ENCODE results near the gene NLRP14.

Gene NLRP14

DNA sequence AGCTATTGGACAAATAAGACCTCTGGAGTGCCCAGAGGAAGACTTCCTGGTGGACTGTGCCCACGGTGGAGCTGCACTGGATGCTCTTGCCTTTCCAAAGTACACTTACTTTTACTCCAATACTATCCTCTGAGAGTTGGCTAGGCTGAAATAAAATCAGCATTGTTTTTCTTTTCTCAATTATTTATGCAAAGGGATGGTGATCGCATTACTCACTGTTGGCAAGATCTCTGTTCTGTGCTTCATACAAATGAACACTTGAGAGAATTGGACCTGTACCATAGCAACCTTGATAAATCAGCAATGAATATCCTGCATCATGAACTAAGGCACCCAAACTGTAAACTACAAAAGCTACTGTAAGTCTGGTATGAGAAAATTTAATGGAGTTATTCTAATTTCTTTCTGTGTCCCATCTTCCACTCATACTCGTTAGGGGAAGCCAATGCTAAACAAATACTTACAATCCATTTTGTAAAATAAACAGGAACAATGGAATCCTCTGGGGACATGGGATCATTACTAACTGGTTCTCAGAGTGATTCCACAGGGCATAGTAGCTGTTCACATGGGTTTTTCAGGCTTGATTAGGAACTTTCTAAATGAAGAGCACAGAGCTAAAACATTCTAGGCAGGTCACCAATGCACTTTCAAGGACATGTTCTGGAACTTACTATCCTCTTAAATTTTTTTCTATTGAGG, 26.3 kb downstream of the NLRP14 start:
- DNase-seq (ENCODE audit: low read depth, low spot score) = no peak
- H3K27ac ChIP-seq = no peak overlapping the region

DNA sequence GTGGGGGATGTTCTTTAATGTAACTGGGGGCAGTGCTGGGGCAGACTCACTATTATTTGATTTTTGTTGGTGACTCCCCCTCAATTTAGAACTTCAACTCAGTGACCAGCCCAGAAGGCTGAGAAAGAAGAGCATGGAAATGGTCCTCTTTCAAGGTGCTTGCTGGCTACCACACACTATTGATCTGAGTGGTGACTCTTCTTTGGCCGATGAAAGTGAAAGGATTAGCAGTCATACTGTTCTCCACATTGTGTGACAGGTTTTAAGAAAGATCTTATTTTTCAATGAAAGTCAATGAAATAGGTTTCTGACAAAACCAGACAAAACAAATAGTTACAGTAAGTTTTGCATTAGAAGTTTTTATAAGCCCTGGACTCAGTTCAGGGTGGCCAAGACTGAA, 29.9 kb downstream of the NLRP14 start:
- no peak overlapping the region for H3K27ac ChIP-seq
- no peak for DNase-seq (ENCODE audit: low read depth, low spot score)

DNA sequence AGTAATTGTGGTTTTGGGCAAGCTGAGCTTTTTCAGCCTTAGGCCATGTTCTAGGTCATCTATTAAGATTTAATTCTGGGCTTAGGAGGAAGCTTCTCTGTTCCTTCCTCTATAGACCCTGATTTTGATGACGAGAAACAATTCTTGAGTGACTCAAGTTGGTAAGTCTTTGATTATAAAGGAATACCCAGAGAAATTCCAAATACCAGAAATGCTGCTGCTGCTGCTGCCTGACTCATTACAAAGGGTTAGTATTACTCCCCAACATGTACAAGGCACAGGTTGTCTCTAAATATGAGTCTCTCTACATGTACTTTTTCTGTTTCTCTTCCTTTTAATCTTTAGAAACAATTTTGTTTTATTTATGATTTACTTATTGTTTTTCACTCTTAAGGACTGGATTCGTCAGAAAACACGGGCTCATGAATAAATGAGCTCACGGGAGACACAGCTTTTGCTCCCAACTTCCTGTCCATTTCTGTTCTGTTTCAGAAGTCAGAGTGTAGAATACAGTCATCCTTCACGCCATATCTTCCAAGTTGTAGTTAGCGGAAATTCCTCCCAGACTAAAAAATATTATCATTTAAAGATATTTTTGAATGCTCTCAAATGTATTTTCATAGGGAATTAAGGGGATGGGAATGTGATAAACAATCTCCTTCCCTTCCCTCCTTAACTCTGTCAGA, 36.7 kb downstream of the NLRP14 start:
- DNase-seq (ENCODE audit: low read depth, low spot score) = no peak
- no peak overlapping the region for H3K27ac ChIP-seq

DNA sequence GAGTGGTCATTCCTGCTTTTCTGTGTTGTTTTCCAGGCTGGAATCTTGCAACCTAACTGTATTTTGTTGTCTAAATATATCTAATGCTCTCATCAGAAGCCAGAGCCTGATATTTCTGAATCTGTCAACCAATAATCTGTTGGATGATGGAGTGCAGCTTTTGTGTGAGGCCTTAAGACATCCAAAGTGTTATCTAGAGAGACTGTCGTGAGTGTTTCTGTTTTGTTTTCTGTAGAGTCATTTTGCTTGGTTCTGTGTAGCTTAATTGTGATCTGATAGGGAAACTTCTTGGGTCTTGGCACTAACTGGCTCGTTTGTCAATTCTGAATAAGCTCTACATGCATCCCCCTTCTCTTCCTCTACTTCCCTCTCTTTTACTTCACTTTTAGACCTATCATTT, 37.4 kb downstream of the NLRP14 start:
- no peak for DNase-seq (ENCODE audit: low read depth, low spot score)
- no peak overlapping the region for H3K27ac ChIP-seq

DNA sequence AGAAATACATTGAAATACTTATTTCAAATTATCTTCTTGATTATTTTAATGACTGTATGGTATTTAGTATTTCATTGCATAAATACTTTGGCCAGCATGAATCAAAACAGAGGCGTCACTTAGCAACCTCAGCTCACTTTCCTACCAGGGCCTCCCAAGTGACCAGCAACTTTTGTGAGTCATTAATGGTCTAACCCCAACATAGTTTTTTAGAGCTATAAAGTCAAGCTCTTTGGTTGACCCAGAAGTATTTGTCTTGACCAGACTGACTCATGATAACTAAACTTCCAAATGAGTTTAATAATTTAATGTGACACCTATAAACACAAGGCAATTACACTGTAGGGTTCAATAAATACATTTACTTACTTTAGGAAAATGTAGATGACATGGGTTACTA, 40.6 kb downstream of the NLRP14 start:
- DNase-seq (ENCODE audit: low read depth, low spot score) = no peak

DNA sequence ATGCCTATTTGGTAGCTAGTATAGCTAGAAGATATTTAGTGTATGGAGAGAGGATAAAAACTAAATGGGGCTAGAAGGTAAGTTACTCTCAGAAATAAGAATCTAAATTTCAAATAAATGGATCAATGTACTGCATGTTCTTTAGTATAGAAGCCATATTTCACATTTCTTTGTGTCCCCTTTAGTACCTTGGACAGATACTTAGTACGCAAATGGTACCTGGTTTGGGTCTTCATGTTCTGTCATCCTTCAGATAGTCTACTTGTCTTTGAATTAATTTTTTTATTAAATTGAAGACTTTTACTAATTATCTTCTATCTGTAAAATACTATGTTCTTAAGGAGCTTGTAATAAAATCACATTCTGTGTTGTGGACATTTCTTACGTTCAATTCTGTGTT, 42.3 kb downstream of the NLRP14 start:
- DNase-seq (ENCODE audit: low read depth, low spot score) = no peak
- no peak overlapping the region for H3K27ac ChIP-seq

More for the DNA sequence above, 40.6 kb downstream of the NLRP14 start:
- H3K27ac ChIP-seq = no peak overlapping the region

DNA sequence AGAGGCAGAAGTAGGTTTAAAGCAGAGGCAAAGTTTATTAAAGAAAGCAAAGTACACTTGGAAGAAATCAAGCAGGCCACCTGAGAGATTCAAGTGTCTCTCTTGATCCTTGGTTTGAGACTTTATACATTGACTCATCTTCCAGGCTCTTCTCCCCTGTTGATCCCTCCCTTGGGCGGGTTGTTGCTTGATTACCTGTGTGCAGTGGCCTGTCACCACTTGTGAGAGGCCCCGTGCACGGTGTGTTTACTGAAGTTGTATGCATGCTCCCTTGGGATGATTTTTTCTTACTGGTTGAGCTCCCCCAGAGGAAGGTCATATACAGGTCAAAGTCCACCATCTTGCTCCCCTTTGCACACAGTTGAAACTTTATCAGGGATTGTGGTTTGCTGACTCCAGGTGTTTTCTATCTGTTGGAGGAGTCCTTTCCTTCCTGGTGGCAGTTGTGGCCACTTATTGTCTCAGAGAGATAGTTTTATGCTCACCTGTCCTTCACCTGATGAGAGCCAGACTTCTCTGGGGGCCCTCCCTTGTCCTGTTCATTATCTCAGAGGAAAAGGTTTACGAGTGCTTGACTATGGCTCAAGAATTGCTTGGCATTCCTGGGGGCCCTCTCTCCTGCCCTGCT, 52.2 kb downstream of the NLRP14 start:
- DNase-seq (ENCODE audit: low read depth, low spot score) = peak; percentile 53
- no peak overlapping the region for H3K27ac ChIP-seq

DNA sequence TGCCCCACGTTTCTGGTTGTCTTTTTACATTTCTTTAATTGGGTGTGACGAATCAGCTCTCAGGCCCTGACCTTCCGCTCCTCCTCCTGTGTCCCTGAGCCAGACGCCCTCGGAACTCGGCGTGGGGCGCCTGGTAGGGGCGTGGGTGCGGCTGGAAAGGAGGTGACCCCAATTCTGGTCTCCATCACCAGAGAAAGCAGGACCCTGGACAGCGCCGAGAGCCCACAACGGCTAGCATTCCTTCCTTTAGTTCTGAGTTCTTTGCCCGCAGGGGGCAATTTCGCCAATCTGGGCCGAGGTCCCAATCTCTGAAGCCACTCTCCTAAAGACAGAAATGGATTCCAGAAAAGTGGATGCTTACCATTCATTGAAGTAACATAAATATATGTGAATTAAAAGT, 56.8 kb downstream of the NLRP14 start:
- no peak for DNase-seq (ENCODE audit: low read depth, low spot score)
- no peak overlapping the region for H3K27ac ChIP-seq

DNA sequence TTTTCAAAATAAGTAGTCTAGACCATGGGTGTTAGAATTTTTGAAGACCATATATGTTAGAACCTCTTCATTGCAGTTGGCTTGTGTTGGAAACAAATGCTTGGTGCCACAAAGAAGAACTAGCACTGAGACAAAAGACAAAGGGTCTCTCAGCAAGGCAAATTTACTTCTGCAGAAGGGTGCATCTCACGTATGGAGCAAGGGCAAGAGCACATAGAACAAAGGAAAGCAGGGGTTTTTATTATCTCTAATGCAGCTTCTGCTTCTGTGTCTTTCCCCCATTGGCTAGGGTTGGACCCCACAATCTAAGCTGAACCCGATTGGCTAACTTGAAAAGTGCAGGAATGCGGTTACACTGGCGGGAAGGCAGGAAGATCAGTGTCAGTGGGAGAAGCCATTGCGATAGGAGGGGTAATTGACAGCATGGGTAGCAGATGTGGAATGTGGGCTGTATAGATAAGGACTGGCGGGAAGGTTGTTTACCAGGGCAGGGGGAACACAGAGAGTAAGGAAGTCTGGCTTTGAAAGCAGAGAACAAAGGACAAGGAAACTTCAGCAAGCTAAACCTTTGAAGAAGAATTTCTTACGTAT, 59.4 kb downstream of the NLRP14 start:
- no peak for DNase-seq (ENCODE audit: low read depth, low spot score)

DNA sequence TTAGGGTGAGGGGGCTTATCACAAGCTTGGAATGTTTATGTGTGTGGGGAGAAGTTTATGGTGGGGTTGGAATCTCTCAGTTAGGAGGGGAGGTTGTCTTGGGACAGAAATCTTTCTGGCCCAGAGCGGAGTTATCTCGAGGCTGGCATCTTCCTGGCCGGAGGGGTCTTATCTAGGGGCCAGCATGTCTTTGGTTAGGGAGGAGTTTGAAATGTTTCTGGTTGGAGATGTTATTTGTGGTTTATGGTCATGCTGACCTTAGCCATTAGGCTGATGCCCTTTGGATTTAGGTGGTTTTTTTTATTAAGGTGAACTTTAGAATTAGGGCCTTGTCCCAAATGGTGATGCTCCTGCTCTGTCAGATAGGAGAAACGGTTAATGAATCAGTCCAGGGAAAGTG, 60.6 kb downstream of the NLRP14 start:
- H3K27ac ChIP-seq = no peak overlapping the region
- no peak for DNase-seq (ENCODE audit: low read depth, low spot score)

More for the DNA sequence above, 59.4 kb downstream of the NLRP14 start:
- no peak overlapping the region for H3K27ac ChIP-seq

DNA sequence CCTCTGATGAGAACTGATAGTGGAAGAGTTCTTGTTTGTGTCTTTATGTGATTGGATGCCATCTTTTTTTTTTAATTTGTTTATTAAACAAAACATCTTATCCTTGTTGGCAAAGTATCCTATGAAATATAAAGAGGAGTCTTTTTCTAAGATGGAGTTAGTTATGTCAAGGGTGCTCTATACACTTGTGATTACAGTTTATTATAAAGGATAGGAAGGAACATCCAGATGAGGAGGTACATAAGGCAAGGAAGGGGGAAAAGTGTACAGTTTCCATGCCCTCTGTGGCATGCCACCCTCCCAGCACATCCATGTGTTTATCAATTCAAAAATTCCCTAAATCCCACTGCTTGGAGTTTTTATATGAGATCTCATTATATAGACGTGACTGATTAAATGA, 61.2 kb downstream of the NLRP14 start:
- H3K27ac ChIP-seq = no peak overlapping the region
- DNase-seq (ENCODE audit: low read depth, low spot score) = no peak

DNA sequence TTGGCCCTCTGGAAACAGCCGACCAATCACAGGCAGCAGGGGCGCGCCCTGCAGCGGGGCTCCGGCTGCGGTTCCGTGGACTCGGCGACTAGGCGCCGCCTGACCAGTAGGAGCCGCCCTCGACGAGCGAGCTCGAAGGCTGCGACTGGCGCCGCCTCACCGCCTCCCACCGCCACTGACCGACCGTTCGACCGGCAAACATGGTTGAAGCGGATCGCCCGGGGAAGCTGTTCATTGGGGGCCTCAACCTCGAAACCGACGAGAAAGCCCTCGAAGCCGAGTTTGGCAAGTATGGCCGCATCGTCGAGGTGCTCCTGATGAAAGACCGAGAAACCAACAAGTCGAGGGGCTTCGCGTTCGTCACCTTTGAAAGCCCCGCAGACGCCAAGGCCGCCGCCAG, 68.6 kb downstream of the NLRP14 start, which contains the start of gene RBMXL2:
Gene RBMXL2, plus strand, starts transcription at position 78 of the 400 bp plus-strand sequence. Its CDS starts 123 bp downstream, at position 201.
- DNase-seq (ENCODE audit: low read depth, low spot score) = no peak

DNA sequence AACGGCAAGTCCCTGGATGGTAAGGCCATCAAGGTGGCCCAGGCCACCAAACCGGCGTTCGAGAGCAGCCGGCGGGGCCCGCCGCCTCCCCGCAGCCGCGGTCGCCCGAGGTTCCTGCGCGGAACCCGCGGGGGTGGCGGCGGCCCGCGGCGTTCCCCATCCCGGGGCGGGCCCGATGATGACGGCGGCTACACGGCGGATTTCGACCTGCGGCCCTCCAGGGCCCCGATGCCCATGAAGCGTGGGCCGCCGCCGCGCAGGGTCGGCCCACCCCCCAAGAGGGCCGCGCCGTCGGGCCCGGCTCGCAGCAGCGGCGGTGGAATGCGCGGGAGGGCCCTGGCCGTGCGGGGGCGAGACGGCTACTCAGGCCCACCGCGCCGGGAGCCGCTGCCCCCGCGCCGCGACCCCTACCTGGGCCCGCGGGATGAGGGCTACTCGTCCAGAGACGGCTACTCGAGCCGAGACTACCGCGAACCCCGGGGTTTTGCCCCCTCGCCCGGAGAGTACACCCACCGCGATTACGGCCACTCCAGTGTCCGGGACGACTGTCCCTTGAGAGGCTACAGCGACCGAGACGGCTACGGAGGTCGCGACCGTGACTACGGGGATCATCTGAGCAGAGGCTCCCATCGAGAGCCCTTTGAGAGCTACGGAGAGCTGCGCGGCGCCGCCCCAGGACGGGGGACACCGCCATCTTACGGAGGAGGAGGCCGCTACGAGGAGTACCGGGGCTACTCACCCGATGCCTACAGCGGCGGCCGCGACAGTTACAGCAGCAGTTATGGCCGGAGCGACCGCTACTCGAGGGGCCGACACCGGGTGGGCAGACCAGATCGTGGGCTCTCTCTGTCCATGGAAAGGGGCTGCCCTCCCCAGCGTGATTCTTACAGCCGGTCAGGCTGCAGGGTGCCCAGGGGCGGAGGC, 69.3 kb downstream of the NLRP14 start:
- no peak overlapping the region for H3K27ac ChIP-seq
- no peak for DNase-seq (ENCODE audit: low read depth, low spot score)

More for the DNA sequence above, 68.6 kb downstream of the NLRP14 start, which contains the start of gene RBMXL2:
- no peak within 1 kb of the TSS for H3K27ac ChIP-seq

DNA sequence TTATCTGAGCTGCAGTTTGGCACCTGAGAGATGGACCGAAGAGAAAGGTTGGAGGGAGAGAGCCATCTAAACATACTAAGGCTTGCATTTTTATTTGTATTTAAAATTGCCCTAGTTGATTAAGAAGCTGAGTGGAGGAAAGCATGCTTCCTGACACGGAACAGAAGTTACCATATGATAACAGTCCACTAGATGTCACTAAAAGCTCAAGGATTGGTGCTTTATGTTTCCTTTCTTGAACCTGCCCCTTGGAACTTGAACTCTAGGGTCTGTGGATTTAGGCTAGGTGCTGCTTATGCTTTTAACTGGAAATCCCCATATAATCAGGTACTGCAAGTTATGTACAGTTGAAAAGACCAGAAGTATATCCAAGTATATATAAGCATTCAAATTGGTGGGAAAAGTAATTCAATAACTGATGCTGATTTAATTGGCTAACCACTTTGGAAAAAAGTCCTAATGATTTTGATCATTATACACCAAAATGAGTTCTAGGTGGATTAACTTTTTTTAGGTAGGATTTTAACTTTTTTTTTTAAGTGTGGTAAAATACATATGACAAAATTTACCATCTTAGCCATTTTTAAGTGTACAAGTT, 78.1 kb downstream of the NLRP14 start:
- peak; percentile 6 for DNase-seq (ENCODE audit: low read depth, low spot score)
- no peak overlapping the region for H3K27ac ChIP-seq

DNA sequence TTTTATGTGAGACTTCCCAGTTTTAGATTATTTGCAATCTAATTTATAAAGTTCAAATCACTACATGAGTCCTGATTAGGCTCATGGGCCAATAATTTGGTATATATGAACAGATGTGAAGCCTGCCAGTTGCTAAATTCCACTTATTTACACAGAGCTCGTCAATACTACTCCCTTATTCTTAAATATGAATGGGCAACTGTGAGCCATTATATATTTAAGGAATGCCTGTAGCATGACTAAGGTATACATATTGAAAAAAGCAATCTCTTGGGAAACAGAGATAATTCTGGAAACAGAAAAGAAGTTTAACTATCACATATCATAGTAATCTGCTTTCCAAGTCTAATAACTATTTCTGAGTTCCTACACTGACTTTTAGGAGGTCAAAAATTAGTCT, 95.5 kb downstream of the NLRP14 start:
- DNase-seq (ENCODE audit: low read depth, low spot score) = no peak
- no peak overlapping the region for H3K27ac ChIP-seq

DNA sequence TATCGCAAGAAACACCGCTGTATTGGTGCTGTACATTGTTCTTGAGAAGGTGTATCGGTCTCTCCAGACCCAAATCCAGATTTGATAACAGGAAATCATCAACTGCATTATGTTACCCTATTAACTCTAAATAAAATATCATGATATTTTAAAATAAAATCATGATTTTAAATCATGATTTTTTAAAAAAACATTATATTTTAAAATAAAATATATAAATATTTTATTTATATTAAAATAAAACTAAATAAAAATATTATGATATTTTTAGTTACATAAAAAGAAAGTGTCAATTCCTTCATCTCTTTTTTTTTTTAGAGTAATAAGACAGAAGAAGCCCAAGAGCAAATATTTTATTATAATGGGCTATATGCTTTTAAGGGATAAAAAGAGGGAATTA, 96.1 kb downstream of the NLRP14 start:
- no peak overlapping the region for H3K27ac ChIP-seq
- no peak for DNase-seq (ENCODE audit: low read depth, low spot score)

Data from epithelial cell of prostate (primary cell).